ENCODE measurements around the gene LIN7B. TPM values are rescaled to one million over a fixed set of nuclear protein-coding genes. Genes with fewer than 3 reads are reported as not detected.

LIN7B gene
- total and polyA plus RNA-seq, 2 of the 13 experiments (the other 11 are each of a cell fraction or from before 2014, with no cell fraction given) = 5.3 to 7.6 TPM

GRCh38 chr19:49084206-49085019 is 29.8 kb upstream of the LIN7B start (continued):
- TF ChIP-seq JUND (CRISPR knock-in tag; IDR thresholded peaks at IDR 0.05) (no peak), REXO4 (CRISPR knock-in tag; IDR thresholded peaks at IDR 0.05; ENCODE audit: borderline replicate concordance) (no peak), MED13 (CRISPR knock-in tag; IDR thresholded peaks at IDR 0.05) (no peak), ZNF235 (CRISPR knock-in tag; IDR thresholded peaks at IDR 0.05; ENCODE audit: borderline replicate concordance) (0 out of 2 replicates have a peak, but pooled peaks have one; percentile 62), SATB2 (CRISPR knock-in tag; IDR thresholded peaks at IDR 0.05) (no peak), FOXK1 (CRISPR knock-in tag; IDR thresholded peaks at IDR 0.05; ENCODE audit: borderline replicate concordance, low read depth) (no peak), ZNF615 (CRISPR knock-in tag; IDR thresholded peaks at IDR 0.05; ENCODE audit: borderline replicate concordance) (no peak), HES4 (CRISPR knock-in tag; IDR thresholded peaks at IDR 0.05; ENCODE audit: borderline replicate concordance) (no peak), TCF12 (IDR thresholded peaks at IDR 0.05) (no peak), TCF12 (CRISPR knock-in tag; IDR thresholded peaks at IDR 0.05) (0 out of 2 replicates have a peak, but pooled peaks have one; percentile 18), SMAD1 (CRISPR knock-in tag; IDR thresholded peaks at IDR 0.05; ENCODE audit: borderline replicate concordance, low read depth) (no peak), SMARCE1 (IDR thresholded peaks at IDR 0.05; ENCODE audit: borderline replicate concordance) (no peak), MAFG (CRISPR knock-in tag; IDR thresholded peaks at IDR 0.05) (no peak), ZNF570 (CRISPR knock-in tag; IDR thresholded peaks at IDR 0.05; ENCODE audit: borderline replicate concordance) (no peak), ZBTB38 (CRISPR knock-in tag; IDR thresholded peaks at IDR 0.05) (peak; percentile 91), ZFP1 (CRISPR knock-in tag; IDR thresholded peaks at IDR 0.05) (no peak), NFIC (IDR thresholded peaks at IDR 0.05; ENCODE audit: low read length) (no peak), E2F5 (CRISPR knock-in tag; conservative IDR thresholded peaks at IDR 0.05) (no peak), PRPF4 (IDR thresholded peaks at IDR 0.05; ENCODE audit: low read depth, low read length, poor library complexity, severe bottlenecking) (peak; percentile 90), ZNF710 (CRISPR knock-in tag; IDR thresholded peaks at IDR 0.05; ENCODE audit: borderline replicate concordance) (no peak), THYN1 (CRISPR knock-in tag; IDR thresholded peaks at IDR 0.05; ENCODE audit: borderline replicate concordance, low read depth) (no peak), KLF9 (CRISPR knock-in tag; IDR thresholded peaks at IDR 0.05; ENCODE audit: low read depth) (no peak), ZNF451 (CRISPR knock-in tag; IDR thresholded peaks at IDR 0.05) (no peak), SP2 (CRISPR knock-in tag; IDR thresholded peaks at IDR 0.05) (no peak), KLF16 (CRISPR knock-in tag; IDR thresholded peaks at IDR 0.05) (no peak), ZNF275 (CRISPR knock-in tag; IDR thresholded peaks at IDR 0.05; ENCODE audit: borderline replicate concordance) (no peak), NRL (CRISPR knock-in tag; IDR thresholded peaks at IDR 0.05; ENCODE audit: borderline replicate concordance) (no peak), GTF3A (CRISPR knock-in tag; conservative IDR thresholded peaks at IDR 0.05) (no peak)

Measured in HepG2 (cell line).